Endothelial cell of umbilical vein (primary cell): ENCODE data around the gene SH3RF1.

ENCODE experiments used
- CTCF ChIP-seq, 2 donors: IDR thresholded peaks; 1 replicate in 1 of 2; 2 replicates in 1 of 2; pipeline ENCODE4 v1.5.1; 2011; ENCODE audit warnings: low read length in 2 of 2, mild to moderate bottlenecking in 2 of 2, moderate library complexity in 2 of 2, control low read depth in 1 of 2, inconsistent platforms in 1 of 2, low read depth in 1 of 2; ENCODE audit not compliant: insufficient read depth in 1 of 2; ENCODE audit errors: extremely low read depth in 1 of 2
- POLR2A ChIP-seq: IDR thresholded peaks from 2 replicates; pipeline ENCODE4 v1.6.1; 2012; ENCODE audit warnings: low read depth, mild to moderate bottlenecking, control low read depth, low read length

GRCh38 chr4:169260217-169260866 lies 10.4 kb downstream of the SH3RF1 start:
- no peak for TF ChIP-seq CTCF (IDR thresholded peaks at IDR 0.05; ENCODE audit: extremely low read depth in 1 of 2, insufficient read depth in 1 of 2, low read depth in 1 of 2, low read length in 2 of 2)
- TF ChIP-seq POLR2A, result no peak
